Fibroblast of skin of left biceps (primary cell): Measurements from ENCODE around the gene TM7SF3.

ENCODE experiments used
- DNase-seq, 2 experiments: peaks; one replicate each; pipeline ENCODE4 v3.0.0-alpha.2; 2013; ENCODE audit warnings: low read depth in 2 of 2

The TM7SF3 gene

GRCh38 chr12:26928661-26929060, 85.5 kb downstream of the TM7SF3 start:
- DNase-seq, result no peak
